AG09319 (cell line): ENCODE data around the gene HOXA4.

Experiments
- DNase-seq: peaks from one replicate; pipeline ENCODE4 v3.0.0-alpha.2; 2010; ENCODE audit warnings: low read depth; ENCODE audit errors: extremely low read depth
- CTCF ChIP-seq: IDR thresholded peaks from 2 replicates; pipeline ENCODE4 v1.5.1; 2011; ENCODE audit warnings: low read depth, mild to moderate bottlenecking, inconsistent platforms, low read length, moderate library complexity

The HOXA4 gene

GRCh38 chr7:27172315-27172774 is 41.8 kb upstream of the HOXA4 start:
- no peak for TF ChIP-seq CTCF
- no peak for DNase-seq

GRCh38 chr7:27171637-27172314 is 41.2 kb upstream of the HOXA4 start:
- TF ChIP-seq CTCF, result no peak

GRCh38 chr7:27171325-27171636 is 40.7 kb upstream of the HOXA4 start:
- TF ChIP-seq CTCF, result no peak
- DNase-seq, result no peak

More at GRCh38 chr7:27171637-27172314, 41.2 kb upstream of the HOXA4 start:
- DNase-seq, result no peak

GRCh38 chr7:27170426-27171324 is 40.1 kb upstream of the HOXA4 start:
- no peak for DNase-seq
- no peak for TF ChIP-seq CTCF

DNA sequence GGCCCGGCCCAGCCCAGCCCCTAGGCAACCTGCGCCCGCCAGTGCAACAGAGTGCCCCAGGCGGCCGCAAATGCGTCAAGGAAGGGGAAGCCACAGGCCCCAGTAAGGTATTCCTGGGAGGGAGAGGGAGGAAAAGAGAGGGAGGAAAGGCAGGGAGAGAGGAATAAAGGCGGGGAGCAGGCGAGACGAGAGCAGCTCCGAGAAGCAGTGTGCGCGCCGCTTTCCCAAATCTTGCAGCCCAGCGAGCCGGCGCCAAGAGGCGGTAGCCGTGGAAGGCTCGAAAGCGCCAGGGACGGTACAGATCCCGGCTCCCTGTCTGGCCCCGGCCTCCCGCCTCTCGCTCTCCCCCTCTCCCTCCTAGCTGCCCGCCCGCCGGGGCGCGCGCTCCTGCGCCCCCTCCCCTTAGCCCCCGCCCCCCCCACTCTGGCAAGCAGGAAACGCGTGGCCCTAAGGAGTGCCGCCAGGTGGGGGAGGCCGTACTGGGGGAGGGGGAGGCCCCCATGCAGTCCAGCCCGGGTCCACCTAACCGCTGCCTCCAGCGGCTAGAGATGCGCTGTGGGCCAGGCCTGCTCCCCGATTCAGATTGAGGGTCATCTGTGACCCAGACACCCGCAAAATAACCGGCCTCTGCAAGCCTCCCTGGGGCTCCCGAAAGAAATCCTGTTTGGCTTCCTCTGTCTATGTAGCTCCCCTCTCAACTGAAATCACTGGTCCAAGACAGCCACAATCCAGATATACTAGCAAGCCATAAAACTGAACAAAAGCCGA is 39.3 kb upstream of the HOXA4 start:
- no peak for TF ChIP-seq CTCF
- DNase-seq, result no peak

DNA sequence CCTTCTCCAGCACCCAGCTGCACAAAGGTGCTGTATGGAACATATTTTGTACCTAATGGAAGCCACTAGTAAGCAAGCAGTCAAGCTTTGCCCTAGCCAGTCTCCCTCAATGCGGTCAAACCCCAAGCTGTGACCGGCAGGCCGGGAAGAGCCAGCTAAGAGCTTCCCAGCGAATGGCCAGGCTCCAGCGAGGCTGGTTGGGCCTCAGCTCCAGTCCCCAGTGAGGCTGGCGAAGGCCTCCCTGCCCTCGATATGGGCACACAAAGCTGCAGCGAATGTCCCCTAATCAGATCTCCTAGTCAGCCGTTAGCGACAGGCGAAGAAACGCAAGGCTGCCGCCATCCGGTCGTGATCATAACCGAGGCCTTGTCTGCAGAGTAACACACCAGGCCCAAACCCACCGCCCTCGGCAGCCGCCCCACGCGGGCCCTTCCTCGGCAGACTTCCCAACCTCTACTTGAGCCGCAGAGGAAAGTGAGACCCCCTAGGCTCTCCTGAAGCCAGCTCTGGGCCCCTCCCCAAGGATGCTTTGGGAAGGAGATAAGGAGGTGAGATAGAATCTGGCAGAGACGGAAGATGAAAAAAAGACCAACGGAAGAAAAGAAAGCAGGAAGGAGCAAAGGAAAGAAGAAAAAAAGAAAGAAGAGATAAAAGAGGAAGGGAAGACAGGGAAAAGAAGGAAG is 37.8 kb upstream of the HOXA4 start:
- DNase-seq, result no peak
- no peak for TF ChIP-seq CTCF
